Psoas muscle (tissue), 8 donors: Measurements from ENCODE around the gene CTSD. TPM values are rescaled to one million over a fixed set of nuclear protein-coding genes. Genes with fewer than 3 reads are reported as not detected.

Source experiments
- ATAC-seq, 4 donors: fragments of 200-7000 bp; cut with Tn5 transposase; one replicate each; pipeline ENCODE4 v1.9.1; 2020; ENCODE audit warnings: moderate library complexity in 3 of 4, mild to moderate bottlenecking in 2 of 4
- DNase-seq, 2 donors: peaks; one replicate each; pipeline ENCODE4 v3.0.0-alpha.2; 2020
- H3K27ac ChIP-seq: fragments of 200-600 bp; one replicate; pipeline ENCODE4 v1.8.0; 2022
- H3K27me3 ChIP-seq, 3 donors: fragments of 200-600 bp in 1 of 3; one replicate each; pipeline versions ENCODE4 v1.6.1 to v1.8.0; 2013 to 2022; ENCODE audit warnings: low read length in 2 of 3, mild to moderate bottlenecking in 2 of 3, moderate library complexity in 1 of 3; ENCODE audit not compliant: insufficient read depth in 3 of 3
- H3K36me3 ChIP-seq, 2 donors: fragments of 200-600 bp in 1 of 2; one replicate each; pipeline versions ENCODE4 v1.6.1 to v1.8.0; 2013 to 2022; ENCODE audit warnings: low read depth in 1 of 2, mild to moderate bottlenecking in 1 of 2, moderate library complexity in 1 of 2; ENCODE audit not compliant: insufficient read depth in 1 of 2
- H3K4me1 ChIP-seq: fragments of 200-600 bp; one replicate; pipeline ENCODE4 v1.8.0; 2022
- H3K4me3 ChIP-seq: fragments of 200-600 bp; one replicate; pipeline ENCODE4 v1.8.0; 2022; ENCODE audit warnings: mild to moderate bottlenecking
- H3K9me3 ChIP-seq: fragments of 200-600 bp; one replicate; pipeline ENCODE4 v1.8.0; 2022
- CTCF ChIP-seq: fragments of 200-600 bp; IDR thresholded peaks from one replicate; pipeline ENCODE4 v1.8.0; 2022; ENCODE audit warnings: antibody characterized with exemption
- WGBS, 3 donors: extraction: QIAGEN DNeasy Blood & Tissue Kit; methylation state at CpG; one replicate each; pipeline versions ENCODE4 v1.1.6 to v1.1.7; 2013; 5-methylcytosine and 5-hydroxymethylcytosine counted together
- intact Hi-C, 2 donors: fragments of 100-400 bp; cut with DNase I; formaldehyde crosslinking; loops; one replicate each; pipeline versions ENCODE4 v1.11.0 to v1.14.2; 2022
- polyA plus RNA-seq, 3 donors: library from polyadenylated mRNA; stranded (reverse); fragments of 200-250 nt; gene quantifications; one replicate each; pipeline ENCODE4 v1.2.3, GENCODE V29; 2013
- total RNA-seq, 4 donors: library from RNA; stranded (reverse); fragmentation: NEBNext Ultra II Directional in 2 of 4; extraction: Animal tissue kit (Norgen Biotek cat#: 25700) in 2 of 4; gene quantifications; one replicate each; pipeline versions ENCODE4 v1.2.1 to v1.2.4, GENCODE V29; 2021 to 2023
- donor health status: healthy with polysubstance abuse.
- donor health status: DM: no; HTN: no; CAD: no; lungs with moderate emphysema.
- donor health status: Bipolar disorder and iron deficiency.
- donor health status: healthy.
- donor health status: DM: yes; HTN: yes; CAD: no.
- donor health status: DM: no; HTN: no; CAD: no.
- donor health status: DM: no; HTN: no; CAD: no.
- donor health status: DM: yes; HTN: yes; CAD: no.

Gene CTSD
- total and polyA plus RNA-seq, 7 donors: 343 to 1,317 (median 680) TPM

- no peaks in the 10 kb centered on the region for H3K4me1 ChIP-seq
- DNase-seq (no peak), ATAC-seq (no peak)
- no peak overlapping the region for H3K27ac ChIP-seq
- no peak for TF ChIP-seq CTCF
- no peak overlapping the region for H3K4me3 ChIP-seq
- intact Hi-C loops: no loop called here
- no peaks in the 10 kb centered on the region for H3K36me3 ChIP-seq
- H3K27me3 ChIP-seq: peaks cover 0 to 24% (median 2%) of the 10 kb centered on the region in 3 donors
- H3K9me3 ChIP-seq: no peaks in the 10 kb centered on the region
- 85 to 90% (median 87%) methylated on average over 6 of the region's 6 CpGs for WGBS, 3 donors
These were observed 28.2 kb upstream of the CTSD start for GRCh38 chr11:1791912-1792311.

DNA sequence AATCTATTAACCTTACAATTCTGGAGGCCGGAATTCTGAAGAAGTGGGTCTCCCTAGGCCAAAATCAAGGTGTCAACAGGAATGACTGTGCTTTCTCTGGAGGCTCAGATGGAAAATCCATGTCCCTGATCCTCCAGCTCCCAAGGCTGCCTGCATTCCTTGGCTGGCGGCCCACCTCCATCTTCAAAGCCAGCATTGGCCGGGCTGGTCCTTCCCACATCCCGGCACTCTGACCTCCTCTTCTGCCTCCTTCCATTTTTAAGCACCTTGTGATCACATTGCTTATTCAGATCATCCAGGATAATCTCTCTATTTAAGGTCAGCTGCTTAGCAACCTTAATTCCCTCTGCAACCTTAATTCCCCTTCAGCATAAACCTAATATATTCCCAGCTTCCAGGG is 22.7 kb upstream of the CTSD start:
- DNase-seq (no peak), ATAC-seq (no peak)
- 79 to 82% (median 82%) methylated on average over 4 of the region's 4 CpGs for WGBS, 3 donors
- Histone ChIP-seq H3K4me3 (no peak overlapping the region), H3K4me1 (no peaks in the 10 kb centered on the region), H3K36me3 (no peaks in the 10 kb centered on the region), H3K27ac (no peak overlapping the region), H3K9me3 (no peaks in the 10 kb centered on the region), H3K27me3 (no peaks in the 10 kb centered on the region)
- intact Hi-C loops: no loop called here
- no peak for TF ChIP-seq CTCF

DNA sequence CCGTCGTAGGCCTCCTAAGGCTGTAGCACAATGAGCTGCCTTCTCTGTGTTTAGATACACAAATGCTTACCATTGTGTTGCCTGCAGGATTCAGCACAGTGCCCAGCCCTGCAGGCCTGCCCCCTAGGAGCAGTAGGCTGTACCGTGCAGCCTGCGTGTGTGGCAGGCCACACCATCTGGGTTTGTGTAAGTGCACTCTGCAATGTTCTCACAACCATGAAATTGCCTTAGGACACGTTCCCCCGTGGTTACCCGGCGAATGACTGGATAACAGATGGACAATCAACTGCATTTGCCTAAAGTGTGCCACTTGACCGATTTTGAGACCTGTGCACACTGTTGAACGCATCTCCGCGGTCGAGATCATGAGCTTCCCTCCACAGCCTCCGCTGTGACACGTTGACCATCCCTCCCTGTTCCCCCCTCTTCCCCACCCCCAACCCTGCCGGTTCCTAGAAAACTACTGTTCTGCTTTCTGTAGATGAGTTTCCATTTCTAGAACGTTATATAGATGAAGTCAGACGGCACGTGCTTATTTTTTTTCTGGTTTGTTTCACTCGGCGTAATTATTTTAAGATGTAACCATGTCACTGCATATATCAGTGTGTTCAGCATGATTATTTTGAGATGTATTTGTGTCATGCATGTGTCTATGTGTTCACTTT is 22.2 kb upstream of the CTSD start:
- Histone ChIP-seq H3K27me3 (no peaks in the 10 kb centered on the region), H3K4me3 (no peak overlapping the region), H3K36me3 (no peaks in the 10 kb centered on the region), H3K9me3 (no peaks in the 10 kb centered on the region), H3K4me1 (no peaks in the 10 kb centered on the region), H3K27ac (no peak overlapping the region)
- TF ChIP-seq CTCF: no peak
- intact Hi-C loops: no loop called here
- no peak for DNase-seq
- ATAC-seq: no peak
- WGBS, 3 donors: 62 to 71% (median 67%) methylated on average over 21 of the region's 21 CpGs

- no peak for TF ChIP-seq CTCF
- no peak overlapping the region for H3K27ac ChIP-seq
- no peaks in the 10 kb centered on the region for H3K36me3 ChIP-seq
- ATAC-seq: no peak
- H3K4me1 ChIP-seq: no peaks in the 10 kb centered on the region
- no peaks in the 10 kb centered on the region for H3K27me3 ChIP-seq
- H3K9me3 ChIP-seq: no peaks in the 10 kb centered on the region
- intact Hi-C loops: loop anchor here in 1 of 2 donors (5.0 kb wide), 1 partner anchor 58 kb away; no protein-coding TSS in a partner anchor
- WGBS, 3 donors: 86 to 88% (median 87%) methylated on average over 23 of the region's 23 CpGs
- H3K4me3 ChIP-seq: no peak overlapping the region
- no peak for DNase-seq
These were observed 21.3 kb upstream of the CTSD start for GRCh38 chr11:1784761-1785650.
